OCI-LY7 (cell line): Measurements from ENCODE around the gene EPS8L1.

Source experiments
- CTCF ChIP-seq: fragments of 200-600 bp; sonication (generic); conservative IDR thresholded peaks from 2 replicates; pipeline ENCODE4 v1.5.1; 2014; ENCODE audit warnings: mild to moderate bottlenecking, antibody characterized with exemption, low read length, moderate library complexity, mixed read lengths
- EZH2phosphoT487 ChIP-seq: fragments of 200-600 bp; sonication (generic); IDR thresholded peaks from 2 replicates; pipeline ENCODE4 v1.6.1; 2018; ENCODE audit warnings: low read depth, borderline replicate concordance, mild to moderate bottlenecking, mixed run types, antibody characterized with exemption, low read length, moderate library complexity, mixed read lengths

GRCh38 chr19:55032170-55032800, 43.4 kb upstream of the EPS8L1 start:
- TF ChIP-seq CTCF: no peak
- no peak for TF ChIP-seq EZH2phosphoT487
